GM21390 (cell line): ENCODE data around the gene IQCK.

Experiments used
- ATAC-seq: cut with Tn5 transposase; IDR thresholded peaks from one replicate; pipeline ENCODE4 v1.9.1; 2021; ENCODE audit not compliant: unreplicated experiment

Gene IQCK

DNA sequence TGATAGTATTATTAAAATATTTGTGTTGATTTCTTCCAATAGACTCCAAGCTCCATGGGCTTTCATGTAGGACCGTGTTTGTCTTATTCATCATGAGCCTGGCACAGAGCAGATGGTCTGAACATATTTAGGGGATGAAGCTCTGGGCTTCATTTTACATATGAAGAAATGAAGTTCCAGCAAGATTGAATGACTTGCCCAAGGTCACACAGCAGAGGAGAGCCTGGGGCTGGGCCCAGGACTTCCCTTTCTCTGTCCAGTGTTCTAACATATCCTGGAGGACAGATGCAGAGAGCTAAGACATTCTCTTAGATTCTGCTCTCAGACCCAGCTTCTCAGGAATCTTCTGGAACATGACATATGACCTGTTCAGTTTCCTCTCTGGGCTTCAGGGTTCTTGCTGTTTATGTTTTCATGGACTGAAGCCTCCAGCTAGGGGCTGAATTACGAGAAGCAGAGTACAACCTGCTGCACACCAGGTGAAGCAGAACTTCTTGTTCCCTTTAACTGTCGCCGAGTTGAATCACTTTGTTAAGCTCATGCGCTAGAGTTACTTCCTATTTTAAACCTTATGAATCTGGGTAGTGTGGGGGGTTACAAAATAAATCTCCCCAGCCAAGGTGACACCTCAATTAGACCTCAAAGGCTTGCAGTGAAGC, 113.0 kb downstream of the IQCK start:
- ATAC-seq = no peak

GRCh38 chr16:19831678-19832077, 113.6 kb downstream of the IQCK start:
- ATAC-seq = no peak

- ATAC-seq = no peak
These were observed 115.1 kb downstream of the IQCK start for GRCh38 chr16:19833176-19833575.

DNA sequence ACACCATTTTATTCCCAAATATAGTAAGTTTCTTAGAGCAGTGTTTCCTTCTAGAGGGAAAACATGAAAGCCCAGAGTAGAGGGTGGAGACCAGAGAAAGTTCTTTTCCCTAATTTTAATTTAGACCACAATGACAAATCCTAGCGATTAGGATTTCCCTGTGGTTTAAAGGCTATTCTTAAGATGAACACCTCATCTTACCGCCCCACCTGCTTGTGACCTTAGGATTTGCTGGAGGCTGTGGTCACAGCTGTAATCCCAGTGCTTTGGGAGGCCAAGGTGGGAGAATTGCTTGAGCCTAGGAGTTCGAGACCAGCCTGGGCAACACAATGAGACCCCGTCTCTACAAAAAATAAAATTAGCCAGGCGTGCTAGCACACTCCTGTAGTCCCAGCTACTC, 115.5 kb downstream of the IQCK start:
- ATAC-seq = no peak

DNA sequence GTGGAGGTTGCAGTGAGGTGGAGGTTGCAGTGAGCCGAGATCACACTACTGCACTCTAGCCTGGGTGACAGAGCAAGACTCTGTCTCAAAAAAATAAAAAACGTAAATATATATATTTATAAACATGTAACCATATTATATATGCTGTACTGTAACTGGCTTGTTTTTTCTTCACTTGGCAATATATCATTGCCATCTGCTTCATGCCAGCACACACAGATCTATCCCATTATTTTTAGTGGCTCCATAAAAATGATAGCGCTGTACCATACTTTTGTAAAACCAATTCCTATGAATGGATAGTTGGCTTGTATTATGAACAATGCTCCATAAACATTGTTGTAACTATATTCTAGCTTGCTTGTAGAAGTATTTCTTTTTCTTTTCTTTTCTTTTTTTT, 117.1 kb downstream of the IQCK start:
- ATAC-seq = no peak

DNA sequence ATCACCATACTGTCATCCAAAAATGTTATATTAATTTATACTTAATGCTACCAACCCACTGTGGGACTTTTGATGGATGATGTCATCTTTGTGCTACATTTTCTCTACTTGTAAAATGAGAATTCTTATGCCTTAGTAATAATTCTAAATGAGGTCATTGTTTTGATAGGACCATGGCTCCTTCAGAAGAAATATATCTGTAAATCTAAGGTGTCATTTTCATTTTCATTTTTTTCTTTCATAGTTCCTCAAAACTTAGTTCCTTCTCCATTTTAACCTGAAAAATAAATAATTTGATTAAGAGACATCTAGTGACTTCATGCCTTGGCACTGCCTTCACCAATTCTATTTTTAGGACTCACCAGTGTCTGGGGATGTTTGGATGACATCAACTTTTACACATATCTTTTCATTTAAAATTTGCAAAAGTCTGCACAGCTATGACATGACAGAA, 117.9 kb downstream of the IQCK start:
- ATAC-seq = no peak

GRCh38 chr16:19837331-19837980, 119.4 kb downstream of the IQCK start:
- ATAC-seq = no peak

DNA sequence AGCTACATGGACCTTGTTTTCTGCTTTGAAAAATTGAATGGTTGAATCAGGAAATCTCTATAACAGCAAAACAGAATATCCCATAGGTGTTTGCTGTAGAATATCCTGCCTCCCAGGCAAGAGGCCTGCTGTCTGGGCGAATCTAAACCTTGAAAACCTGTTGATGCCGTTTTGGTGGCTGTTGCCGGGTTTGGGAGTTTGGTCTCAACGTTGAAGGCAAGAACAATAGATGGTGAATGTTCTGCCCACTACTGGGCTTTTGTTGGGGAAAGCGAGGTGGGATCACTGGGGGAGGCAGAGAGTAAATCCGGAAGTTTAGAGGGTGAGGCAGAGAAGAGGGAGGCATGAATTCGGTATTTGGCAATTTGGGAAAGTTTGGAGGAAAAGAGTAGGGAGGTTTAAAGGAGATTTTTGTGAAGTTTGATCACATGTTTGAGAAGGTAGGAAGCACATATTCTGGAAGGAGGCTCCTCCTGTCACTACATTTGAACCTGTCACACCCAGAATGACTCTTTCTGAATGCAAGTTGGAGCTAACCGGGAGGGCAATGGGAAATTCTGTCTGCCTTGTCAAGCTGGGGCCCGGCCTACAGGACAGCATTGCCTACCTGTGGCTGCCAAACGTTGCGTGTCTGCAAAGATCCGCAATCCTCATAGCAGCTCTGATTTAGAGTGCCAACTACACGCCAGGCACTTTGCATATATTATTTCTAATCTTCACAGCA, 120.1 kb downstream of the IQCK start:
- no peak for ATAC-seq

DNA sequence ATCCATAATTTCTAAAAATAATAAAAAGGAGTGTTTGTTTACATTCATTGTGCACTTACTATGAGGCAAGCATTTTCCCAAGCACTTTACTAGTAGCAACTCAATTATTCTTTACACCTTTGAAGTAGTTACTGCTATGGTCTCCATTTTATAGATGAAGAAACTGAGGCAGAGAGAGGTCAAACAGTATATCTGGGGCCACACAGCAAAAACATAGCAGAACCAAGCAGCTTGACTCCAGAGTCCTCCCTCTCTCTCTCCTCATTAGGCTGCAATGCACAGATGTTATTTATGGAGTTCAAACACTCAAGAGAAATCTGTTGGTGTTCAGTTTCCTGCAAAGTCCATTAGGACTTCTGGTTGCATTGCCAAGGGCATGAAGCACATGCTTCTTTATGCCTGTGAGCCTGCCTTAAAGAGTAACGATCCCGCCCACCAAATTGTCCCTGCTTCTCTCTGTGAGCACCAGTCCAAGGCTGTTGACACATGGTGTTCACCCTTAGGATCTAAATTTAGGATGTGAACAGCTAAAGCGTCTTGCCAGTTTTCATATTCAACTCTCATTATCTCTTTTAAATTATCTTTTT, 122.5 kb downstream of the IQCK start:
- no peak for ATAC-seq

DNA sequence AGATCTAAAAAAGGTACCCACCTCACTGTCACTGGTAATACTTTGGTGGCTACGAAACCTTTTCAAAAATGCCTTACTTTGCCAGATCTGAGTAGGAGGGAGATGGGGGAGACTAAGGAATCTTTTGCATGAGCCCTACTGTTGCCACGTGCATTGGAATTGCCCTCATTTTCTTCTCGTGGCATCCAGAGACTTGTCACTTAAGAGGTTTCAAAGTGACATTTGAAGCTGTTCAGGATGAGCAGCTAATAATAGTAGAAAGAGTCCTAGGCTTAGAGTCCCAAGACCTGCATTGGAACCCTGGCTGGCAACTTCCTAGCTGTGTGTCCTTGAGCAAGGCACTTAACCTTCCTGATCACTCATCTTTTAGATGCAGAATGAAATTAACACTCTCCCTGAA, 123.1 kb downstream of the IQCK start:
- ATAC-seq = no peak

DNA sequence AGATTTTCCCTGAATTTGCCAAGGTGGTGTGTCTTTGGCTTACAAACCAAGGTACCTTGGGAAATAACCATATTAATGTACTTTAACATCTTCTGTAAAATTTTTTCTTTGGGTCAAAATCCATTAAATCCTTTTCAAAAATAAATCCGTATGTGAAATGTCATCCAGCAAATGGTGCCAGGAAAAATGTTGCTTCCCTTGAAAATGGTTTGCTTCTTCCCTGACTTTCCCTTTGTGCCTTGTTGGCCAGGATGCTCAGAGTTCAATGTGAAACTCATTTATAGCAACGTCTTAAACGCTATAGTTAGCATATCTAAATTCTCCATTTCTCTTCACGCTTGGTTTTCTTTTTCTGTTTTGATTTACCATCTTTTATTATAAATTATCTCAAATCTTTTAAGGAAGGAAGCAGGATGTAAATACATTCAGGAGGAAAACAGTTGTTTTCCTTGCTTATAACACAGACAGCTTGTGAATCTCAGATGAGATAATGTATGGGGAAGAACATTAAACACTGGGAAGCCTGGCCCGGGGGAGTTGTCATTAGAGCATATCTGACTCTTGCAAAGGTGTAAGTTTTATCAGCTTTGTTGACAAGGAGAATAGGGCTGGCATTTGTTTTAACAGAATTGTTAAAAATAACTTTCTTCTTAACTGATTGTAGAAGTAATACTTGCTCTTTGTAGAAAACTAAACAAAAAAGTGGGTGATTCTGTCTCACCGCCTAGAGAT, 124.5 kb downstream of the IQCK start:
- ATAC-seq = no peak

GRCh38 chr16:19843371-19843770, 125.3 kb downstream of the IQCK start:
- ATAC-seq = no peak

DNA sequence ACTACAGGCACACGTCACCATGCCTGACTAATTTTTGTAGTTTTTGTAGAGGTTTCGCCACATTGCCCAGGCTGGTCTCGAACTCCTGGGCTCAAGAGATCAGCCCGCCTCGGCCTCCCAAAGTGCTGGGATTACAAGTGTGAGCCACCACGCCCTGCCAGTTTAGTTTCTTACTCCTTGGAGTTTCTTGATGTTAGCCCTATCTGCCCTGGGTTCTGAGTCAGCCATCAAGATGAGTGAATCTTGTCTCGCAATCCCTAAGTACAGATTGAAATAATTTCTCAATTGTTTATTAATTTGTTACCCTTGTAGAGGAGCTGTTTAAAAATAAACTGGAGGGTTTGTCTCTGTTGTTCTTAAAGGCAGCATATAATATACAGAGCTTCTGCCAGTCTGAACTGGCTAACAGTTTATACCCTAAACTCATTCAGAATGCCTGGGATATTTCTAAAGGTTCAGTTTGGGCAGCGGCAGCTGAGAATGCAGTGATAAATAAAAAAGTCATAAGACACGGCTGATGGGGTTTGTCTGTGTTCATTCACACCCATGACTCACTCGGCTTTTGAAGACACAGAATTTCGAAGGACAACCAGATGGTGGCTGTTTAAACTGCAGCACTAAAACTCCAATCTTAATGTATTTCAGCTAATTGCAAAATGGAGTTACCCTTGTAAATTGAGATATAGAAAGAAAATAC, 127.0 kb downstream of the IQCK start:
- no peak for ATAC-seq

DNA sequence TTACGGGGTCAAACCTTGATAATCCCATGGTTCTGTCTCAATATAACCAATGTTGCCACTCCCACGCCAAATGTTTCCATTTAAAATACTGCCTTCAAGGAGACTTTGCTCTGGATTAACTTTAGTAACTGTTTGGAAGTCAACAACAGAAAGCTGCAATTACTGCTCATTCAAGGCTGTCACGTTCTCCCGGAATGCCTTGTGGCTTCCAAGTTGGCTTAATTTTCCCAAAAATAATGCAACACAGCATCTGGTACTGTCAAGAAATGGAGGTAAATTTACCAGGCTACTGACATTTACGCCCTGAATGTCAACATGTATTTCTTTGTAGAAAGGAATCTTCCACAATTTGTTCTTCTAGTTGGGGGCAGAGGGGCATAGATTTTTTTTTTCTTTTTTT, 128.4 kb downstream of the IQCK start:
- ATAC-seq = no peak

- ATAC-seq = no peak
These were observed 130.7 kb downstream of the IQCK start for GRCh38 chr16:19848756-19849155.

- no peak for ATAC-seq
These were observed 132.2 kb downstream of the IQCK start for GRCh38 chr16:19850131-19850817.

GRCh38 chr16:19851476-19851875, 133.4 kb downstream of the IQCK start:
- no peak for ATAC-seq

DNA sequence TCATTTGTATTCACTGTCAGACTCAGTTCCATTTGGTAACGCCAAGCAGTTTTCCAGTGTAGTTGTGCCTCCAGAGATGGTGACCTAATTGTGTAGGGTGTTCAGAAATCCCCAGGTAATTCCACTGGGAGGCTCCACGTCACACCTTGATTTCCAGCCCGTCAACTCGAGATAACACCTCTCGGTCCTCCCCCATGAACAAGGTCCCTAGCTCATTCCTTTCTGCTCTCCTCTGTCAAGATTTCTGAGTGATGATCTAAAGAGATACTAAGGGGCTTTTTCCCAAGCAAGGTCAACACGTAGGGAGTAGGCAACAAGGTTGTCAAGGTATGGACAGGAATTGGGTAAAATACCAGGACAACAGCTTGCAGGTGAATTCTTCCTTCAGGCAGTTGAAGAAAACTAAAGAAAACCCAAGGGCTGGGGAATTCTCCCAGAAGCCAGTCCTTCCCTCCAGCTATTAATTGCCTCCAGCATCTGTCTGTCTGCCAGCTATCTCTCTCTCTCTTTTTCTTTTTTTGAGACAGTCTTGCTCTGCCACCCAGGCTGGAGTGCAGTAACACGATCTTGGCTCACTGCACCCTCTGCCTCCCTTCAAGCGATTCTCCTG, 135.2 kb downstream of the IQCK start:
- ATAC-seq = no peak

DNA sequence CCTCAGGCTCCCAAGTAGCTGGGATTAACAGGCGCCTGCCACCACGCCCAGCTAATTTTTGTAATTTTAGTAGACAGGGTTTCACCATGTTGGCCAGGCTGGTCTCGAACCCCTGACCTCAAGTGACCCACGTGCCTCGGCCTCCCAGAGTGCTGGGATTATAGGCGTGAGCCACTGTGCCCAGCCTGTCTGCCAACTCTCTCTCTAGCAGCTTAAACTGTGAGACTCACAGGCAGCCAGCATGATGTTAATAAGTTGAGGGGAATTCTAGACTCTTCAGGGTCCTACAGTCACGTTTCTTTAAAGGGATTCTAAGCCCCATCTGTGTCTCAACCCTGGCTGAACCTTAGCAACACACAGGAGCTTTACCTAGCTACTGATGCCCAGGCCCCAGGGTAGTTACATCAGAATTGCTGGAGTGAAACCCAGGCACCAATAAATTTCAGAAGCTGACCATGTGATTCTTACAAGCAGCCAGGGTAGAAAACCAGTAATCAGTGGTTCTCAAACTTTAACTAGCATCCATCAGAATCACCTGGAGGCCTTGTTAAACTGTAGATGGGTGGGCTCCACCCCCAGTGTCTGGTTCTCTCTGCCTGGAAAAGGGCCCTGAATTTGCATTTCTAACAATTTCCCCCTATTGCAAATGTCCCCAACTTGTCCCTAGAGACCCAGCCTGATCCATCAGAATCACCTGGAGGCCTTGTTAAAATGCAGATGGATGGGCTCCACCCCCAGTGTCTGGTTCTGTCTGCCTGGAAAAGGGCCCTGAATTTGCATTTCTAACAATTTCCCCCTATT, 135.9 kb downstream of the IQCK start:
- no peak for ATAC-seq
